ENCODE measurements around the gene OBSCN. TPM values are rescaled to one million over a fixed set of nuclear protein-coding genes. Genes with fewer than 3 reads are reported as not detected.

The OBSCN gene
- total RNA-seq, 1 donor from 2014 or later, result 10.2 TPM

GRCh38 chr1:228317411-228317828, 109.6 kb downstream of the OBSCN start:
- H3K27ac Mint-ChIP-seq (ENCODE audit: unreplicated experiment), result no peak overlapping the region
- H3K36me3 Mint-ChIP-seq (ENCODE audit: low read depth), result peaks cover 1% of the 10 kb centered on the region
- H3K9me3 Mint-ChIP-seq (ENCODE audit: low read depth), result peaks cover 7% of the 10 kb centered on the region
- no peak overlapping the region for H3K4me3 Mint-ChIP-seq (ENCODE audit: unreplicated experiment)
- no peak for DNase-seq (ENCODE audit: low spot score)
- TF ChIP-seq, protein P1, sequence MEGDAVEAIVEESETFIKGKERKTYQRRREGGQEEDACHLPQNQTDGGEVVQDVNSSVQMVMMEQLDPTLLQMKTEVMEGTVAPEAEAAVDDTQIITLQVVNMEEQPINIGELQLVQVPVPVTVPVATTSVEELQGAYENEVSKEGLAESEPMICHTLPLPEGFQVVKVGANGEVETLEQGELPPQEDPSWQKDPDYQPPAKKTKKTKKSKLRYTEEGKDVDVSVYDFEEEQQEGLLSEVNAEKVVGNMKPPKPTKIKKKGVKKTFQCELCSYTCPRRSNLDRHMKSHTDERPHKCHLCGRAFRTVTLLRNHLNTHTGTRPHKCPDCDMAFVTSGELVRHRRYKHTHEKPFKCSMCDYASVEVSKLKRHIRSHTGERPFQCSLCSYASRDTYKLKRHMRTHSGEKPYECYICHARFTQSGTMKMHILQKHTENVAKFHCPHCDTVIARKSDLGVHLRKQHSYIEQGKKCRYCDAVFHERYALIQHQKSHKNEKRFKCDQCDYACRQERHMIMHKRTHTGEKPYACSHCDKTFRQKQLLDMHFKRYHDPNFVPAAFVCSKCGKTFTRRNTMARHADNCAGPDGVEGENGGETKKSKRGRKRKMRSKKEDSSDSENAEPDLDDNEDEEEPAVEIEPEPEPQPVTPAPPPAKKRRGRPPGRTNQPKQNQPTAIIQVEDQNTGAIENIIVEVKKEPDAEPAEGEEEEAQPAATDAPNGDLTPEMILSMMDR (IDR thresholded peaks at IDR 0.05), result no peak
- no peaks in the 10 kb centered on the region for H3K27me3 Mint-ChIP-seq (ENCODE audit: low read depth)
- no peaks in the 10 kb centered on the region for H3K4me1 Mint-ChIP-seq (ENCODE audit: low read depth)

DNA sequence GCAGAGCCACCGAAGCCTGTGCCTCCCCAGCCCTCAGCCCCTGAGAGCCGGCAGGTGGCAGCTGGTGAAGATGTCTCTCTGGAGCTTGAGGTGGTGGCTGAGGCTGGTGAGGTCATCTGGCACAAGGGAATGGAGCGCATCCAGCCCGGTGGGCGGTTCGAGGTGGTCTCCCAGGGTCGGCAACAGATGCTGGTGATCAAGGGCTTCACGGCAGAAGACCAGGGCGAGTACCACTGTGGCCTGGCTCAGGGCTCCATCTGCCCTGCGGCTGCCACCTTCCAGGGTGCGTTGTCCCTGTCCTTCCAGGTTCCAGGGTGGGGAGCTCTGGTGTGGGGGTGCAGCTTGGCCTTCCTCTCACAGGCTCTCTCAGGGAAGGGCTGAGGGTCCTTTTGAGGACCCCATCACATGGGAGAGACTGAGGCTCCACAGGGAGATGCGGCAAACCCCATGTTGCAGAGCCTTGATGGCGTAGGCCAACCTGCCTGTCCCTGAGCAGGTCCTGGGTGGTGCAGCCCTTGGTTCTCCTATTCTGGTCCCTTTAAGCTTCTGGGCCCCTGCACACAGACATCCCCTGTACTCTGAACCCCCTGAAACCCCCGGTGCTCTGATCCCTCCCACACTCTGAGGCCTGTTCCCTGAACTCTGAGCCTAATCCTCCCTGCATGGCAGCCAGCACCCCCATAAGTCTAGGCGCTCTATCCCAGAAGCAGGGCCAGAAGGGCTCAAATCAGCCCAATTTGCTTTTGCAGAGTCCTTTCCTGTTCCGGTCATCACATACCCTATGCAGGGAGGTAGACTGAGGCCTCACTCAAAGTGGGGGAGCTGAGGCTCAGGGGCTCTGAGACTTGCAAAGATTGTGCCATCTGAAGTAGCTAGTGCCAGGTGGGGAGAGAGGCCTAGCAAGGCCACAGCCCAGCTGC, 110.3 kb downstream of the OBSCN start:
- Mint-ChIP-seq H3K9me3 (ENCODE audit: low read depth) (peaks cover 1% of the 10 kb centered on the region), H3K36me3 (ENCODE audit: low read depth) (peaks cover 3% of the 10 kb centered on the region), H3K27ac (ENCODE audit: unreplicated experiment) (no peak overlapping the region), H3K4me1 (ENCODE audit: low read depth) (no peaks in the 10 kb centered on the region), H3K4me3 (ENCODE audit: unreplicated experiment) (no peak overlapping the region), H3K27me3 (ENCODE audit: low read depth) (no peaks in the 10 kb centered on the region)
- no peak for DNase-seq (ENCODE audit: low spot score)
- TF ChIP-seq, protein P1 (IDR thresholded peaks at IDR 0.05), result no peak

DNA sequence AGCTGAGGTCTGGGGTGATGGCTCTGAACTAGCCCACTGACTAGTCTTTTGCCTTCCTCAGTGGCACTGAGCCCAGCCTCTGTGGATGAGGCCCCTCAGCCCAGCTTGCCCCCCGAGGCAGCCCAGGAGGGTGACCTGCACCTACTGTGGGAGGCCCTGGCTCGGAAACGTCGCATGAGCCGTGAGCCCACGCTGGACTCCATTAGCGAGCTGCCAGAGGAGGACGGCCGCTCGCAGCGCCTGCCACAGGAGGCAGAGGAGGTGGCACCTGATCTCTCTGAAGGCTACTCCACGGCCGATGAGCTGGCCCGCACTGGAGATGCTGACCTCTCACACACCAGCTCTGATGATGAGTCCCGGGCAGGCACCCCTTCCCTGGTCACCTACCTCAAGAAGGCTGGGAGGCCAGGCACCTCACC, 111.0 kb downstream of the OBSCN start:
- no peaks in the 10 kb centered on the region for H3K4me1 Mint-ChIP-seq (ENCODE audit: low read depth)
- no peaks in the 10 kb centered on the region for H3K9me3 Mint-ChIP-seq (ENCODE audit: low read depth)
- TF ChIP-seq, protein P1 (IDR thresholded peaks at IDR 0.05), result no peak
- no peak overlapping the region for H3K4me3 Mint-ChIP-seq (ENCODE audit: unreplicated experiment)
- DNase-seq (ENCODE audit: low spot score), result peak; percentile 89
- H3K27ac Mint-ChIP-seq (ENCODE audit: unreplicated experiment), result no peak overlapping the region
- H3K36me3 Mint-ChIP-seq (ENCODE audit: low read depth), result peaks cover 2% of the 10 kb centered on the region
- no peaks in the 10 kb centered on the region for H3K27me3 Mint-ChIP-seq (ENCODE audit: low read depth)

DNA sequence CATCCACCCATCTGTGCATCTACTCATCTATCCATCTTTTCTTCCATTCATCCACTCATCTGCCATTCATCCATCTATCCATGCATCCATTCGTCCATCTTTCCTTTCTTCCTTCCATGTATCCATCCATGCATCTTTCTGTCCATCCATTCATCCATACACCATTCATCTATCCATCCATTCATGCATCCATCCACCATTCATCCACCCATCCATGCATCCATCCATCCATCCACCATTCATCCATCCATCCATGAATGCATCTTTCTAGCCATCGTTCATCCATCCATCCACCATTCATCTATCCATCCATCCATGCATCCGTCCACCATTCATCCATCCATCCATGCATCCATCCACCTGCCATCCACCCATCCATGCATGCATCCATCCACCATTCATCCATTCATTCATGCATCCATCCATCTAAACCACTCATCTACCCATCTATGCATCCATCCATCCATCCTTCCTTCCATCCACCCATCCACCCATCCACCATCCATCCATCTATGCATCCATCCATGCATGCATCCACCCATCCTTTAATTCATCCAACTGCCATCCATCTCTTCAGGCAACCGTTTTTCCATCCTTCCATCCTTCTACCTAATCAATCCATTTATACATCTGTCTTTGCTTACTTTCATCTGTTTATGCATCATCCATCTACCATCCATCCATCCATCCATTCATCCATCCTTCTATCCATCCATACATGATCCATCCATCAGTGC, 111.7 kb downstream of the OBSCN start:
- H3K27ac Mint-ChIP-seq (ENCODE audit: unreplicated experiment), result no peak overlapping the region
- H3K4me3 Mint-ChIP-seq (ENCODE audit: unreplicated experiment), result no peak overlapping the region
- TF ChIP-seq, protein P1 (IDR thresholded peaks at IDR 0.05), result no peak
- no peaks in the 10 kb centered on the region for H3K27me3 Mint-ChIP-seq (ENCODE audit: low read depth)
- peaks cover 6% of the 10 kb centered on the region for H3K36me3 Mint-ChIP-seq (ENCODE audit: low read depth)
- peaks cover 3% of the 10 kb centered on the region for H3K9me3 Mint-ChIP-seq (ENCODE audit: low read depth)
- DNase-seq (ENCODE audit: low spot score), result no peak
- no peaks in the 10 kb centered on the region for H3K4me1 Mint-ChIP-seq (ENCODE audit: low read depth)

DNA sequence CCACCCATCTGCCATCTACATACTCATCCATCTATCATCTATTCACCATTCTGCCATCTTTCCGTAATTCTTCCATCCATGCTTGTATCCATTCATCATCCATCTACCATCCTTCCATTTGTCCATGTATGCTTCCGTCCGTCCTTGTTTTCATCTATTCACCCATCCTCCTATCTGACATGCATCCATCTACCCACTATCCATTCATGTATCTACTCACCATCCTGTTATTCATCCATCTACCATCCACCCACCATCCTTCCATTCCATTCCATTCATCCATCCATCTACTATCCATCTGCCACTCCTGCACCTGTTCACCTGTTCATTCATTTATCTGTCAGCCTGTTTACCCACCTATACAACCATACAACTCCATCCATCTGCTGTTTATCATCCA, 112.5 kb downstream of the OBSCN start:
- DNase-seq (ENCODE audit: low spot score), result no peak
- H3K27me3 Mint-ChIP-seq (ENCODE audit: low read depth), result no peaks in the 10 kb centered on the region
- TF ChIP-seq, protein P1 (IDR thresholded peaks at IDR 0.05), result no peak
- H3K4me1 Mint-ChIP-seq (ENCODE audit: low read depth), result no peaks in the 10 kb centered on the region
- H3K27ac Mint-ChIP-seq (ENCODE audit: unreplicated experiment), result no peak overlapping the region
- peaks cover 10% of the 10 kb centered on the region for H3K9me3 Mint-ChIP-seq (ENCODE audit: low read depth)
- H3K36me3 Mint-ChIP-seq (ENCODE audit: low read depth), result peaks cover 11% of the 10 kb centered on the region
- H3K4me3 Mint-ChIP-seq (ENCODE audit: unreplicated experiment), result no peak overlapping the region
